HG03354 (cell line): ENCODE data around the gene ZNF764.

Experiments
- ATAC-seq: cut with Tn5 transposase; IDR thresholded peaks from one replicate; pipeline ENCODE4 v1.9.1; 2021; ENCODE audit warnings: mild to moderate bottlenecking; ENCODE audit not compliant: unreplicated experiment, poor library complexity, severe bottlenecking

ZNF764 gene

DNA sequence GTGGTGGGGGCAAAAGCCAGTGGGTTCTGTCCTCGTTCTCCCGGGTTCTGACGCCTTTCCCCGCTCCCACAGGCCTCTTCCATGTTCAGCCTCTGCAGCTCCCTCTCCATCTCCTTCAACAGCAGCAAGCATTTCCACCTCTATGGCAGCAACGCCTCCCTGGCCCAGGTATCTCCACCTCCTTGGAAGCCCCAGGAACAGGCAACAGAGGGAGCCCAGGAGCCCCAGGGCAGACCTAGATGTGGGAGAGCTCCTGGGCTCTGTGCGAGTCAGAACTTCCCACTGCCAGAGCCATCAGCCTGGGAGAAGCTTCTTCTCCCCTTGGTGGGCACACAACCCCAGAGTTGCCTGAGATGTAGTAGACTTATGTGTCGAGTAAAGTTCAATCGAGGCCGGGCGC, 39.6 kb downstream of the ZNF764 start:
- no peak for ATAC-seq

DNA sequence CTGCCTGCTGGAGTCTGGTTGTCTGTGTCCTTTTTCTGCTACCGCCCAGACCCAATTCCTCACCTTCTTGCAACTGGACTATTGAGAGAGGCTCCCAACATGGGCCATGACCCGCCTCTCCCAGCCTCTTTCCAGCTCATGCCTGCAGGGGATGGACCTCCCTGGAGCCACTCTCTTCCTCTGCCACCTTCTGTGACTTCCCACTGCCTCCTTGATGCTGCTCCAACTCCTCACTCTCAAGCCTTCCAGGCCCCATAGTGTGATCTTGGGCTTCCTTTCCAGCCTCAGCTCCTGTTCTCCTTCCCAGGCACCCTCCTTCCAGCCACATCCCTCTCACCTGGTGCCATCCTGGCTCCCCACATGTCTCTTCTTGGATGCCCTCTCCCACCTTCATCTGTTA, 42.9 kb downstream of the ZNF764 start:
- ATAC-seq = no peak

DNA sequence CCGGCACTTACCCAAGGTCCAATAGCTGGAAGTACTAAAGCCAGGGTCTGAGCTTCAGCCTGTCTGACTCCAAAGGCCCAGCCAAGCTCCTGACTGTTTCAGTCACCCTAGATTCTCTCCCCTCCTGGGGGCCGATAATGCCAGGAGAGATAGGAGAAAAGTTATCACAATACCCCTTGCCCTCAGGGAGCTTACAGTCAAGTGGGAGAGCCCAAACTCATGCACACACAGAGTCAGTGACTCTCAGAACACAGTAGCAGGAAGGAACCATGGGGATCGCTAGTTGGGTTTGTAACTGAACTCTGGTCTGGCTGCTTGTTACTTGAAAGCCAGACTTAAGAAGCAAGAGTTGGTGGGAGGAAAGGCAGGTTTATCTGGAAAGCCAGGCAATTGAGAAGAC, 46.7 kb downstream of the ZNF764 start:
- ATAC-seq = no peak

DNA sequence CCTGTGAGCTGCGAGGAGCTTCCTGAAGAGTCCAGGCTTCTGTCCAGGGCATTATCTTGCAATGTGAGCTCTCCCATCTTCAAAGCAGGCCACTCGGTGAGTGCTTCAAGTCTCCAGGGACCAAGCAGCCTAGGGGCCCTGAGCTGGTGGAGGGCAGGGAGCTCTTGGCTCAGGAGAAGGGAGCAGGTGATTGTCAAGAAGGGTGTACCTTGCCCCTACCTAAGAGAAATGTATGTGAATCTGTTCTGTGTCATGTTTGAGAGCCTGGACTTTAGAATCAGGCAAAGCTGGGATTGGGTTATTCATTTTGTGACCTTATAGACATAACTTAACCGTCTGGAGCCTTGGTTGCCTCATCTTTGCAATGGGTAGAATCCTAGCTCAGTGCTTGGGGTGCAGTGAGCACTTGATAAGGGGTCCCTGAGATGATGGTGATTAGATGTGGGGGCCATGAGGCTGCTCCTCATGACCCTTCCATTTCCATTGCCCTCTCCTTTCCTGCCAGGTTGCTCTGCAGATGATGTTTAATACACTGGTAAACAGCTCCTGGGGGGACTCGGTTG, 47.7 kb downstream of the ZNF764 start:
- ATAC-seq = no peak

DNA sequence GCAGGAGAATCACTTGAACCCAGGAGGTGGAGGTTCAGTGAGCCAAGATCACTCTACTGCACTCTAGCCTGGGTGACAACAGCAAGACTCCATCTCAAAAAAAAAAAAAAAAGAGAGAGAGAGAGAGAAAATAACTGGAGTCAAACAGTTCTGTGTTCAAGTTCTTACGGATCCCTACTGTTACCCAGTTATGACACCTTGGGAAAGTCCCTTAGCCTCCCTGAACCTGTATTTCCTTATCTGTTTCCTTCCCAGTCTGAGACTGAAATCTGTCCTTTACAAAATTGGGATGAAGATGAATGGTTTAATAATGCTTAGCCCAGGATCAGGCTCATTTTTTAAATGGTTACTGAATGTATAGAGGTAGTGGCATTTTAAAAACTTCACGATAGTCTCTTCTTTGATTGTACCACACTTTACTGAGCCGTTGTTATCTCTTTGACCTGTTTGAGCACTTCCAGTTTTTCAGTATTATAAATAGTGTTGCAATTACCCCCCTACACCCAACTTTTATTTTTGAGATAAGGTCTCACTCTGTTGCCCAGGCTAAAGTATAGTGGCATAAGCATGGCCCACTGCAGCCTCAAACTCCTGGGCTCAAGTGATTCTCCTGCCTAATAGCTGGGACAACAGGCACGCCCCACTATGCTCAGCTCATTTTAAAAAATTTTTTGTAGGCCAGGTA, 49.0 kb downstream of the ZNF764 start:
- no peak for ATAC-seq
